Progenitor cell of endocrine pancreas (in vitro differentiated cells): Measurements from ENCODE around the gene ROBO2. TPM values are rescaled to one million over a fixed set of nuclear protein-coding genes. Genes with fewer than 3 reads are reported as not detected.

Experiments used
- DNase-seq: peaks from one replicate; pipeline ENCODE4 v3.0.0; 2021; ENCODE audit warnings: low spot score; ENCODE audit not compliant: unreplicated experiment
- H3K27ac Mint-ChIP-seq: 2 replicates; pipeline ENCODE4 v1.8.0; 2021; ENCODE audit warnings: mild to moderate bottlenecking, moderate library complexity, mixed read lengths
- H3K27me3 Mint-ChIP-seq: 2 replicates; pipeline ENCODE4 v1.8.0; 2021; ENCODE audit warnings: mixed read lengths
- H3K36me3 Mint-ChIP-seq: 2 replicates; pipeline ENCODE4 v1.8.0; 2022; ENCODE audit warnings: mixed read lengths; ENCODE audit not compliant: insufficient read depth
- H3K4me1 Mint-ChIP-seq: 2 replicates; pipeline ENCODE4 v1.8.0; 2021; ENCODE audit warnings: low read depth, mixed read lengths
- H3K4me3 Mint-ChIP-seq: 2 replicates; pipeline ENCODE4 v1.8.0; 2021; ENCODE audit warnings: low read depth, mild to moderate bottlenecking, moderate library complexity, mixed read lengths
- H3K9me3 Mint-ChIP-seq: 2 replicates; pipeline ENCODE4 v1.8.0; 2021; ENCODE audit warnings: low read depth, mixed read lengths
- total RNA-seq: library from RNA; stranded (reverse); gene quantifications from 2 replicates; pipeline ENCODE4 v1.2.1, GENCODE V29; 2021
- TF ChIP-seq, protein P1 (sequence below): fragments of 200-600 bp; sonication (generic); IDR thresholded peaks from one replicate; pipeline ENCODE4 v1.5.0; 2021; ENCODE audit warnings: antibody characterized with exemption, mild to moderate bottlenecking; ENCODE audit not compliant: unreplicated experiment

The ROBO2 gene
- total RNA-seq, 1 donor from 2014 or later, result 75.2 TPM

DNA sequence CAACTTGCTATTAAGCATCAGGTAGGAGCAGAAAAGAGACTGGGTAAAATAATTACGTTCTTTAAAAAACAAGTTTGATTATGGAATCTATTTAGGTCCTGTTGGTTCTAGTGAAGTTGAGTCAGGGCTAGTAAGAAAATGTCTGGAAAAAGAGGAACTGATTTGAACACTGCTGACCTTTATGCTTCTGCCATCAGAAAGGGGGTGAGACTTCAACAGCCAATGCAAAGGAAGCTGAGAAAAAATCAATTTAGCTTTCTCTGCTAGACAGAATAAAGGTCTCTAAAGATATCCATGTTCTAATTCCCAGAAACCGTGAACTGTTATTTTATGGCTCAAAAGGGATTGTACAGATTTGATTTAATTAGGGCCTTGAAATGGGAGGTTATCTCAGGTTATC lies 157.5 kb downstream of the ROBO2 start:
- Mint-ChIP-seq H3K27ac (no peak overlapping the region), H3K4me1 (peaks cover 4% of the 10 kb centered on the region), H3K4me3 (no peak overlapping the region), H3K9me3 (no peaks in the 10 kb centered on the region), H3K27me3 (no peaks in the 10 kb centered on the region), H3K36me3 (no peaks in the 10 kb centered on the region)
- no peak for DNase-seq
- TF ChIP-seq, protein P1, sequence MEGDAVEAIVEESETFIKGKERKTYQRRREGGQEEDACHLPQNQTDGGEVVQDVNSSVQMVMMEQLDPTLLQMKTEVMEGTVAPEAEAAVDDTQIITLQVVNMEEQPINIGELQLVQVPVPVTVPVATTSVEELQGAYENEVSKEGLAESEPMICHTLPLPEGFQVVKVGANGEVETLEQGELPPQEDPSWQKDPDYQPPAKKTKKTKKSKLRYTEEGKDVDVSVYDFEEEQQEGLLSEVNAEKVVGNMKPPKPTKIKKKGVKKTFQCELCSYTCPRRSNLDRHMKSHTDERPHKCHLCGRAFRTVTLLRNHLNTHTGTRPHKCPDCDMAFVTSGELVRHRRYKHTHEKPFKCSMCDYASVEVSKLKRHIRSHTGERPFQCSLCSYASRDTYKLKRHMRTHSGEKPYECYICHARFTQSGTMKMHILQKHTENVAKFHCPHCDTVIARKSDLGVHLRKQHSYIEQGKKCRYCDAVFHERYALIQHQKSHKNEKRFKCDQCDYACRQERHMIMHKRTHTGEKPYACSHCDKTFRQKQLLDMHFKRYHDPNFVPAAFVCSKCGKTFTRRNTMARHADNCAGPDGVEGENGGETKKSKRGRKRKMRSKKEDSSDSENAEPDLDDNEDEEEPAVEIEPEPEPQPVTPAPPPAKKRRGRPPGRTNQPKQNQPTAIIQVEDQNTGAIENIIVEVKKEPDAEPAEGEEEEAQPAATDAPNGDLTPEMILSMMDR, result no peak

DNA sequence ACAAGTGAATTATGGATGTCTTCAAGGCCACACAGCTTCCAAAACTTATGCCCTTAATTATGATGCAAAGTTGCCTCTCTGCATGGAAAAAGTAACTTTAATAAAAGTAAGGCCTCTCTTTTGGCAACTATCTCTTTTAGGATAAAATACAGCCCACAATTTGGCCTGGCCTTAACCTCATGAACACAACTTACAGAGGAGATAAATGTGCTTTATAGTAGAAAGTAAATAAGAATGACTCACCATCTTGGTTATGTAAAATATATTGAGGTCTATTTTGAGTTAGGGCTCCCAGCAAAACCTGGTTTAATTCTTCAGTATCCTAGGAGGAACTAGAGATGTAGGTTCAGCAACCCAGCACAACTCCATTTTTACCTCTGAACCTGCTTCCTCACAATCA lies 164.0 kb downstream of the ROBO2 start:
- Mint-ChIP-seq H3K27ac (no peak overlapping the region), H3K36me3 (no peaks in the 10 kb centered on the region), H3K9me3 (no peaks in the 10 kb centered on the region), H3K27me3 (no peaks in the 10 kb centered on the region), H3K4me3 (no peak overlapping the region), H3K4me1 (peaks cover 16% of the 10 kb centered on the region)
- DNase-seq, result no peak
- TF ChIP-seq, protein P1, result no peak

DNA sequence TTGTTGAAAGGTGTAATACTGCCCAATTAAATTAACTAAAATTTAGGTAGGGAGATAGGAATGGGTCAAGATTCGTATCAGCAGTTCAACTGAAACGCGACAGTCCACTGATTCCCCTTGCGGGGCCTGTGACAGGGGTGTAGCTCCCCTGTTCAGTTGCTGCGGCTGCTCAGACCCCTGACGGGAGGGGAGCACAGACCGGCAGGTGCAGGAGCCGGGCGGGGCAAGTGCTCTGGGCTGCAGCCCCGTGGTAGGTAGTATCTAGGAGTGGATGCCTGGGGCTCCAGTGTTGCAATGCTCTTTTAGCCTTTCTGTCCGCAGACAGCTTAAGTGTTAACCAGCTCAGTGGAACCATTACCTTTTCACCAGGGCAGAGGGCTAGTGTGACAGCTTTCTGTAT lies 164.9 kb downstream of the ROBO2 start:
- Mint-ChIP-seq H3K4me1 (peaks cover 16% of the 10 kb centered on the region), H3K4me3 (no peak overlapping the region), H3K27ac (no peak overlapping the region), H3K27me3 (no peaks in the 10 kb centered on the region), H3K9me3 (no peaks in the 10 kb centered on the region), H3K36me3 (no peaks in the 10 kb centered on the region)
- no peak for DNase-seq
- TF ChIP-seq, protein P1, result no peak

DNA sequence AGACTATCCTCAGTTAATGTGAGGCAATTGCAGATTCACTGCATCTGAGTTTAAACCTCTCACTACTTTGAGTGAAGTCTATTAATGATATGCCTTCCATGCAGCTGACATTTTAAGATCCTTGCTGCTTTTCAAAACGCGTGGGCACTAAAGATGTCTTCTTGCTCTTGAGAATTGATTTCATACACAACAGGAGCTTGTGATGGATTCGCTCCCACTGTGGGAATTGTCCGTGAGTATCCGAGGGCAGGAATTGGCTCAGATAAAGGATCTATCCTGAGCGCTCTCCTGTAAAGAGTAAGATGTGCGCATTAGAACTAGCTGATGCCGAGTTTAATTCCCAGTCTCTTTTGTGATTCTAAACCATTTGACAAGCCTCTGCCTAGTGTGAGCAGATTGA lies 167.9 kb downstream of the ROBO2 start:
- Mint-ChIP-seq H3K9me3 (peaks cover 7% of the 10 kb centered on the region), H3K4me1 (peaks cover 14% of the 10 kb centered on the region), H3K36me3 (peaks cover 11% of the 10 kb centered on the region), H3K27ac (no peak overlapping the region), H3K4me3 (no peak overlapping the region), H3K27me3 (no peaks in the 10 kb centered on the region)
- DNase-seq, result no peak
- TF ChIP-seq, protein P1, result no peak

DNA sequence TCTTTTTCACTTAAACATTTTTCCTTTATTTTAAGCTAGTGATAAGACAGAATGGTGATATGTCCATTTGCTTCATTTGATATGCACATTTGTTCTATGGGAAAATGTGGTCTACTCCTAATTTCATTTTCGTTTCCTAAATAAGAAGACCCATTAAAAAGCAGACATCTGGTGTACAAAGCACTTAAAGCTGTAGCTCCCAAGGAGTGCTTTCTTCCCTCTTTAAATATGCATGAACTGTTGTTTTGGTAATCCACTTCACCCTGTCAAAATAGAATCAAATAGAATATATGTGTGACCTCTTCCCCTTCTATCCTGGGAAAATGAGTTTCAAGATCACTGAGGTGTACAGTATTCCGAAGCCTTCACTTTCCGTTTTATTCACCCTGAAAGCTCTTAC lies 182.8 kb downstream of the ROBO2 start:
- no peaks in the 10 kb centered on the region for H3K27me3 Mint-ChIP-seq
- no peaks in the 10 kb centered on the region for H3K36me3 Mint-ChIP-seq
- DNase-seq, result no peak
- H3K9me3 Mint-ChIP-seq, result no peaks in the 10 kb centered on the region
- no peak overlapping the region for H3K27ac Mint-ChIP-seq
- no peak overlapping the region for H3K4me3 Mint-ChIP-seq
- H3K4me1 Mint-ChIP-seq, result peaks cover 2% of the 10 kb centered on the region
- TF ChIP-seq, protein P1, result no peak
